Suprapubic skin (tissue), 3 donors: ENCODE results near the gene SRSF8.

Experiments used
- CTCF ChIP-seq, 2 donors: fragments of 200-600 bp in 1 of 2; fragments of 450-650 bp in 1 of 2; sonication (generic) in 1 of 2; IDR thresholded peaks; one replicate each; pipeline ENCODE4 v1.5.1; 2016 to 2019; ENCODE audit warnings: antibody characterized with exemption in 2 of 2, mild to moderate bottlenecking in 1 of 2, moderate library complexity in 1 of 2
- POLR2AphosphoS5 ChIP-seq, 3 donors: sonication (generic); formaldehyde crosslinking; IDR thresholded peaks; one replicate each; pipeline ENCODE4 v1.6.1; 2017; ENCODE audit warnings: antibody characterized with exemption in 3 of 3

GRCh38 chr11:95028357-95028756, 38.4 kb upstream of the SRSF8 start:
- TF ChIP-seq CTCF (IDR thresholded peaks at IDR 0.05) (no peak), POLR2AphosphoS5 (IDR thresholded peaks at IDR 0.05) (no peak)
